Stomach (tissue), 4 donors: ENCODE data around the gene TCF7L1.

Experiments
- POLR2A ChIP-seq, 4 donors: fragments of 450-650 bp; IDR thresholded peaks; one replicate each; pipeline ENCODE4 v1.6.1; 2016; ENCODE audit warnings: antibody characterized with exemption in 4 of 4, control low read depth in 2 of 4, mild to moderate bottlenecking in 1 of 4, moderate library complexity in 1 of 4
- TF ChIP-seq, protein P1 (sequence below), 7 experiments: fragments of 450-650 bp in 4 of 7; fragments of 200-600 bp in 3 of 7; sonication (generic) in 3 of 7; IDR thresholded peaks; one replicate each; pipeline ENCODE4 v1.5.1; 2016 to 2019; ENCODE audit warnings: antibody characterized with exemption in 7 of 7, control low read depth in 2 of 7, mild to moderate bottlenecking in 1 of 7

DNA sequence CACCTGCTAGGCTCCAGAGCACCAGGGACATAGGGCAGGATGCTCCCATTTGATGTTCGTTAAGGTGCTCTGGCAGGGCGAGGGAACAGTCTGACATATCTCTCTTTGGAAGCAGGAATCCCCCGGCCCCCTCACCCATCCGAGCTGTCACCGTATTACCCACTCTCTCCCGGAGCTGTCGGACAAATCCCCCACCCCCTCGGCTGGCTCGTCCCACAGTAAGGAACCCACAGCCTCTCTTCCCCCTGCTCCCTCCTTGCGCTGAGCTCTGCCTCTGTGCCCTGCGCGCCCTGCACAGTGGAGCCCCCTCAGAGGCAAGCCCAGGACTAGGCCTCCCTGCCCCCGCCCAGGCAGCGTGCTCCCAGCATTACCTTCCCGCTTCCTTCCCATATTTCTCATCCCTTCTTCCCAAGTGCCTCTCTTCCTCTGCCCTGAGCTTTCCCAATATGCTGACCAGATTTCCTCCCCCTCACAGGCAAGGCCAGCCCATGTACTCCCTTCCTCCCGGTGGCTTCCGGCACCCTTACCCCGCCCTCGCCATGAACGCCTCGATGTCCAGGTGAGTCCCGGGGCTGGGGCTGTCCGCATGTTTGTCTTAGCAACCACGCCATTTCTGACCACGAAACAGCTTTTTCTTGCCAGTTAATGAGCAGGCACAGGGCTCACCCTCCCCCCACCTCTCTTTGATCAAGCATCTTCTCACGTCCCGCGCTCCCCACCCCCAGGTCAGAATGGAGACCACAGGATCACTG, 170.8 kb downstream of the TCF7L1 start:
- TF ChIP-seq POLR2A (IDR thresholded peaks at IDR 0.05): no peak
- TF ChIP-seq, protein P1, sequence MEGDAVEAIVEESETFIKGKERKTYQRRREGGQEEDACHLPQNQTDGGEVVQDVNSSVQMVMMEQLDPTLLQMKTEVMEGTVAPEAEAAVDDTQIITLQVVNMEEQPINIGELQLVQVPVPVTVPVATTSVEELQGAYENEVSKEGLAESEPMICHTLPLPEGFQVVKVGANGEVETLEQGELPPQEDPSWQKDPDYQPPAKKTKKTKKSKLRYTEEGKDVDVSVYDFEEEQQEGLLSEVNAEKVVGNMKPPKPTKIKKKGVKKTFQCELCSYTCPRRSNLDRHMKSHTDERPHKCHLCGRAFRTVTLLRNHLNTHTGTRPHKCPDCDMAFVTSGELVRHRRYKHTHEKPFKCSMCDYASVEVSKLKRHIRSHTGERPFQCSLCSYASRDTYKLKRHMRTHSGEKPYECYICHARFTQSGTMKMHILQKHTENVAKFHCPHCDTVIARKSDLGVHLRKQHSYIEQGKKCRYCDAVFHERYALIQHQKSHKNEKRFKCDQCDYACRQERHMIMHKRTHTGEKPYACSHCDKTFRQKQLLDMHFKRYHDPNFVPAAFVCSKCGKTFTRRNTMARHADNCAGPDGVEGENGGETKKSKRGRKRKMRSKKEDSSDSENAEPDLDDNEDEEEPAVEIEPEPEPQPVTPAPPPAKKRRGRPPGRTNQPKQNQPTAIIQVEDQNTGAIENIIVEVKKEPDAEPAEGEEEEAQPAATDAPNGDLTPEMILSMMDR (IDR thresholded peaks at IDR 0.05): no peak
